HFFc6 (cell line): ENCODE results near the gene CPT1A. TPM values are rescaled to one million over a fixed set of nuclear protein-coding genes. Genes with fewer than 3 reads are reported as not detected.

Source experiments
- DNase-seq: peaks from one replicate; pipeline ENCODE4 v3.0.0-alpha.2; 2018
- H3K27ac Mint-ChIP-seq: 2 replicates; pipeline ENCODE4 v1.8.0; 2020; ENCODE audit warnings: mild to moderate bottlenecking, mixed read lengths
- H3K27me3 Mint-ChIP-seq: 2 replicates; pipeline ENCODE4 v1.8.0; 2021; ENCODE audit warnings: mild to moderate bottlenecking, moderate library complexity, mixed read lengths; ENCODE audit not compliant: insufficient read depth
- H3K36me3 Mint-ChIP-seq: 2 replicates; pipeline ENCODE4 v1.8.0; 2021; ENCODE audit warnings: low read depth, mixed read lengths
- H3K4me1 Mint-ChIP-seq: 2 replicates; pipeline ENCODE4 v1.8.0; 2020; ENCODE audit warnings: low read depth, mixed read lengths
- H3K4me3 Mint-ChIP-seq: 2 replicates; pipeline ENCODE4 v1.8.0; 2020; ENCODE audit warnings: mild to moderate bottlenecking, moderate library complexity, mixed read lengths
- H3K9me3 Mint-ChIP-seq: 2 replicates; pipeline ENCODE4 v1.8.0; 2020; ENCODE audit warnings: mild to moderate bottlenecking, mixed read lengths
- CTCF ChIP-seq: fragments of 200-600 bp; sonication (generic); IDR thresholded peaks from 2 replicates; pipeline ENCODE4 v1.5.0; 2021; ENCODE audit warnings: antibody characterized with exemption, mild to moderate bottlenecking
- total RNA-seq, 6 experiments: library from RNA; stranded (reverse); fragmentation: NEBNext Ultra II Directional; extraction: Animal tissue kit (Norgen Biotek cat#: 25700); gene quantifications; 2 replicates in 1 of 6; 3 replicates in 5 of 6; pipeline ENCODE4 v1.2.3, GENCODE V29; 2021

Gene CPT1A
- total RNA-seq, 6 experiments from 2014 or later = 35.5 to 63.7 (median 55.8) TPM

GRCh38 chr11:68839911-68840641 lies 1.6 kb downstream of the CPT1A start:
- peaks cover 37% of the 10 kb centered on the region for H3K4me1 Mint-ChIP-seq
- peak; percentile 12 for DNase-seq
- peaks cover 3% of the 10 kb centered on the region; the same call in 1 of the 2 replicates for H3K27me3 Mint-ChIP-seq
- H3K36me3 Mint-ChIP-seq = peaks cover 4% of the 10 kb centered on the region; the same call in 1 of the 2 replicates
- H3K4me3 Mint-ChIP-seq = peak overlapping the region; percentile 86
- H3K9me3 Mint-ChIP-seq = no peaks in the 10 kb centered on the region
- peak overlapping the region; percentile 94 for H3K27ac Mint-ChIP-seq
- no peak for TF ChIP-seq CTCF

- no peak for TF ChIP-seq CTCF
- Mint-ChIP-seq H3K36me3 (peaks cover 4% of the 10 kb centered on the region; the same call in 1 of the 2 replicates), H3K9me3 (no peaks in the 10 kb centered on the region), H3K4me3 (peak overlapping the region; percentile 86), H3K27ac (peak overlapping the region; percentile 94), H3K4me1 (peaks cover 37% of the 10 kb centered on the region), H3K27me3 (no peaks in the 10 kb centered on the region; the same call in 1 of the 2 replicates)
- peak; percentile 92 for DNase-seq
Measured at GRCh38 chr11:68839054-68839865, 2.5 kb downstream of the CPT1A start.

GRCh38 chr11:68838572-68838964 lies 3.1 kb downstream of the CPT1A start:
- Mint-ChIP-seq H3K9me3 (no peaks in the 10 kb centered on the region), H3K27me3 (no peaks in the 10 kb centered on the region; the same call in 1 of the 2 replicates), H3K4me1 (peaks cover 37% of the 10 kb centered on the region), H3K4me3 (peak overlapping the region; percentile 86), H3K27ac (peak overlapping the region; percentile 94), H3K36me3 (peaks cover 4% of the 10 kb centered on the region; the same call in 1 of the 2 replicates)
- peak; percentile 10 for DNase-seq
- TF ChIP-seq CTCF = no peak

GRCh38 chr11:68837583-68838571 lies 3.8 kb downstream of the CPT1A start:
- H3K27ac Mint-ChIP-seq = peak overlapping the region; percentile 94
- peaks cover 38% of the 10 kb centered on the region for H3K4me1 Mint-ChIP-seq
- no peak for DNase-seq
- TF ChIP-seq CTCF = no peak
- H3K27me3 Mint-ChIP-seq = no peaks in the 10 kb centered on the region; the same call in 1 of the 2 replicates
- peak overlapping the region; percentile 86 for H3K4me3 Mint-ChIP-seq
- peaks cover 4% of the 10 kb centered on the region; the same call in 1 of the 2 replicates for H3K36me3 Mint-ChIP-seq
- no peaks in the 10 kb centered on the region for H3K9me3 Mint-ChIP-seq

- no peak for DNase-seq
- Mint-ChIP-seq H3K27ac (no peak overlapping the region), H3K27me3 (no peaks in the 10 kb centered on the region), H3K4me3 (no peak overlapping the region), H3K4me1 (peaks cover 41% of the 10 kb centered on the region), H3K36me3 (peaks cover 4% of the 10 kb centered on the region; the same call in 1 of the 2 replicates), H3K9me3 (no peaks in the 10 kb centered on the region)
- TF ChIP-seq CTCF = no peak
Measured at GRCh38 chr11:68835749-68836148, 6.0 kb downstream of the CPT1A start.
